SK-N-SH treated with all-trans-retinoic acid at 6 μM for 48 hours (cell line): ENCODE results near the gene TCF25.

Experiments
- GLIS3 ChIP-seq: fragments of 250-450 bp; sonication (Bioruptor Pico); IDR thresholded peaks from 2 replicates; pipeline ENCODE4 v1.5.0; 2020; ENCODE audit warnings: mild to moderate bottlenecking, moderate library complexity
- ZC3H10 ChIP-seq: fragments of 250-450 bp; sonication (Bioruptor Pico); IDR thresholded peaks from 2 replicates; pipeline ENCODE4 v1.5.1; 2021; ENCODE audit warnings: mild to moderate bottlenecking, moderate library complexity
- ZFP3 ChIP-seq: fragments of 250-450 bp; sonication (Bioruptor Pico); IDR thresholded peaks from 2 replicates; pipeline ENCODE4 v1.5.0; 2020; ENCODE audit warnings: mild to moderate bottlenecking, moderate library complexity
- ZNF70 ChIP-seq: fragments of 450-650 bp; formaldehyde crosslinking; IDR thresholded peaks from 2 replicates; pipeline ENCODE4 v1.5.0; 2020; ENCODE audit warnings: mild to moderate bottlenecking, moderate library complexity

DNA sequence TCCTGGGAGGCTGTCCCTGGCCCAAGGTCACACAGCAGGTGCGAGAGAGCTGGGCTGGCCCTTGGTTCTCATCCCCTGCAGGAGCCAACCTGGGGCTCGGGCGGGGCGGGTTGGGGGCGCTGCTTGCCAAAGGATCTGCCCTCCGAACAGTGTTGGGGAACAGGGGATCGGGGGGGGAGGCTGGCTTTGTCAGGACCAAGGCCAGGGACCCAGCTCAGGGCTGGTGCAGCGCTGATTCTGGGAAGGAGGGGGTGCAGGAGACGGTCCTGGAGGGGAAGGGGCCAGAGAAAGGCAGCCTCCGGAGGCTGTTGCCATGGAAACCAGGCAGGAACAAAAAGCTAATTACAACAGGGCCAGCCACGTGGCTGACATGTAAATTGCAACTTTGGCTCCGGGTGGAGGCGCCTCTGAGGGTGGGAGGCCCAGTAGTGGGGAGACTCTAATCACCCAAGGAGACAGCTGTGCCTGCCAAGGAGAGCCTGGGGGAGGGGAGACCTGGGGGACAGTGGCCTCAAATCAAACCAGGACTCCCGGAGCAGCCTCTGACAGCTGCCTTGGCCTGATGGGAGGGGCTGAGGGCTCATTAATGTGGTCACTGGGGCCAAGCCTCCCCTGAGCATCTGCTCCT, 51.0 kb downstream of the TCF25 start:
- TF ChIP-seq GLIS3 (CRISPR knock-in tag) (no peak), ZC3H10 (CRISPR knock-in tag) (no peak), ZNF70 (CRISPR knock-in tag) (no peak), ZFP3 (CRISPR knock-in tag) (no peak)
